GOT3 (cell line): ENCODE data around the gene UBL7.

ENCODE experiments used
- DNase-seq: peaks from one replicate; lab custom pipeline; 2025; ENCODE audit warnings: mixed read lengths; lab: John Stamatoyannopoulos, UW

UBL7 gene

GRCh38 chr15:74441248-74441941, 19.6 kb downstream of the UBL7 start:
- DNase-seq: no peak

- peak; percentile 9 for DNase-seq
Observed at GRCh38 chr15:74438721-74439316, 22.1 kb downstream of the UBL7 start.

GRCh38 chr15:74438206-74438605, 22.8 kb downstream of the UBL7 start:
- DNase-seq: no peak

GRCh38 chr15:74434263-74435136, 26.5 kb downstream of the UBL7 start:
- DNase-seq: no peak

GRCh38 chr15:74433592-74434262, 27.2 kb downstream of the UBL7 start, which contains the start of gene SEMA7A:
TSS of gene SEMA7A (minus strand) at chr15:74433958. CDS start at chr15:74433918, 40 bp downstream.
- DNase-seq: peak; percentile 80

GRCh38 chr15:74432968-74433591, 27.9 kb downstream of the UBL7 start:
- DNase-seq: no peak

- no peak for DNase-seq
Observed at GRCh38 chr15:74432271-74432967, 28.5 kb downstream of the UBL7 start.

- no peak for DNase-seq
Observed at GRCh38 chr15:74431645-74432044, 29.3 kb downstream of the UBL7 start.

- no peak for DNase-seq
Observed at GRCh38 chr15:74431116-74431515, 29.8 kb downstream of the UBL7 start.

- DNase-seq: no peak
Observed at GRCh38 chr15:74430510-74430951, 30.4 kb downstream of the UBL7 start.

GRCh38 chr15:74429781-74430400, 31.1 kb downstream of the UBL7 start:
- DNase-seq: no peak

- no peak for DNase-seq
Observed at GRCh38 chr15:74428970-74429780, 31.8 kb downstream of the UBL7 start.

- DNase-seq: no peak
Observed at GRCh38 chr15:74428442-74428787, 32.5 kb downstream of the UBL7 start.

GRCh38 chr15:74427607-74428441, 33.1 kb downstream of the UBL7 start:
- no peak for DNase-seq

GRCh38 chr15:74426404-74427281, 34.3 kb downstream of the UBL7 start:
- no peak for DNase-seq

- DNase-seq: no peak
Observed at GRCh38 chr15:74425630-74426029, 35.3 kb downstream of the UBL7 start.

GRCh38 chr15:74424901-74425528, 35.9 kb downstream of the UBL7 start:
- DNase-seq: no peak
